ENCODE results near the gene PCDHA9.

DNA sequence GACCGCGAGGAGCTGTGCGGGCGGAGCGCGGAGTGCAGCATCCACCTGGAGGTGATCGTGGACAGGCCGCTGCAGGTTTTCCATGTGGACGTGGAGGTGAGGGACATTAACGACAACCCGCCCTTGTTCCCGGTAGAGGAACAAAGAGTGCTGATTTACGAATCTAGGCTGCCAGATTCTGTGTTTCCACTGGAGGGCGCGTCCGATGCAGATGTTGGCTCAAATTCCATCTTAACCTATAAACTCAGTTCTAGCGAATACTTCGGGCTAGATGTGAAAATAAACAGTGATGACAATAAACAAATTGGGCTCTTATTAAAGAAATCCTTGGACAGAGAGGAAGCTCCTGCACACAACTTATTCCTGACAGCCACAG, 19.8 kb upstream of the PCDHA9 start:
- TF ChIP-seq, protein P1, sequence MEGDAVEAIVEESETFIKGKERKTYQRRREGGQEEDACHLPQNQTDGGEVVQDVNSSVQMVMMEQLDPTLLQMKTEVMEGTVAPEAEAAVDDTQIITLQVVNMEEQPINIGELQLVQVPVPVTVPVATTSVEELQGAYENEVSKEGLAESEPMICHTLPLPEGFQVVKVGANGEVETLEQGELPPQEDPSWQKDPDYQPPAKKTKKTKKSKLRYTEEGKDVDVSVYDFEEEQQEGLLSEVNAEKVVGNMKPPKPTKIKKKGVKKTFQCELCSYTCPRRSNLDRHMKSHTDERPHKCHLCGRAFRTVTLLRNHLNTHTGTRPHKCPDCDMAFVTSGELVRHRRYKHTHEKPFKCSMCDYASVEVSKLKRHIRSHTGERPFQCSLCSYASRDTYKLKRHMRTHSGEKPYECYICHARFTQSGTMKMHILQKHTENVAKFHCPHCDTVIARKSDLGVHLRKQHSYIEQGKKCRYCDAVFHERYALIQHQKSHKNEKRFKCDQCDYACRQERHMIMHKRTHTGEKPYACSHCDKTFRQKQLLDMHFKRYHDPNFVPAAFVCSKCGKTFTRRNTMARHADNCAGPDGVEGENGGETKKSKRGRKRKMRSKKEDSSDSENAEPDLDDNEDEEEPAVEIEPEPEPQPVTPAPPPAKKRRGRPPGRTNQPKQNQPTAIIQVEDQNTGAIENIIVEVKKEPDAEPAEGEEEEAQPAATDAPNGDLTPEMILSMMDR (IDR thresholded peaks at IDR 0.05): no peak
- TF ChIP-seq POLR2AphosphoS5 (IDR thresholded peaks at IDR 0.05) (no peak), POLR2A (IDR thresholded peaks at IDR 0.05) (no peak)

Data from prostate gland (tissue), 2 donors.